GM21526 (cell line): ENCODE measurements around the gene TNFSF13B.
"Not testable (repeated sequence)": the region's sequence is repeated elsewhere in the genome, so short reads cannot be mapped to it uniquely, and the experiment has no call there.

Experiments used
- ATAC-seq: cut with Tn5 transposase; IDR thresholded peaks from one replicate; pipeline ENCODE4 v1.9.1; 2021; ENCODE audit warnings: moderate library complexity; ENCODE audit not compliant: unreplicated experiment, low FRiP score

TNFSF13B gene

DNA sequence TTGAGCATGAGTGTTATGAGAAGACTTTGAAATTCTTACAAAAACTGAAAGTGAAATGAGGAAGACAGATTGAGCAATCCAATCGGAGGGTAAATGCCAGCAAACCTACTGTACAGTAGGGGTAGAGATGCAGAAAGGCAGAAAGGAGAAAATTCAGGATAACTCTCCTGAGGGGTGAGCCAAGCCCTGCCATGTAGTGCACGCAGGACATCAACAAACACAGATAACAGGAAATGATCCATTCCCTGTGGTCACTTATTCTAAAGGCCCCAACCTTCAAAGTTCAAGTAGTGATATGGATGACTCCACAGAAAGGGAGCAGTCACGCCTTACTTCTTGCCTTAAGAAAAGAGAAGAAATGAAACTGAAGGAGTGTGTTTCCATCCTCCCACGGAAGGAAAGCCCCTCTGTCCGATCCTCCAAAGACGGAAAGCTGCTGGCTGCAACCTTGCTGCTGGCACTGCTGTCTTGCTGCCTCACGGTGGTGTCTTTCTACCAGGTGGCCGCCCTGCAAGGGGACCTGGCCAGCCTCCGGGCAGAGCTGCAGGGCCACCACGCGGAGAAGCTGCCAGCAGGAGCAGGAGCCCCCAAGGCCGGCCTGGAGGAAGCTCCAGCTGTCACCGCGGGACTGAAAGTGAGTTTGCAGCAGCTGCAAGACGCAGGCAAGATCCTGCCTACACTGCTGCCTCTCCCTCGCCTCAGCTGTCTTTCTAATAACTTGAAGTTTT lies at the start of gene TNFSF13B:
Gene TNFSF13B (plus strand): TSS at position 118 of the 728 bp plus-strand sequence. CDS start 178 bp downstream, at position 296.
- ATAC-seq, result peak; percentile 73

GRCh38 chr13:108220041-108220440 lies 49.5 kb upstream of the TNFSF13B start:
- ATAC-seq, result no peak

- no peak for ATAC-seq
Observed at GRCh38 chr13:108223687-108224503, 45.6 kb upstream of the TNFSF13B start.

GRCh38 chr13:108225440-108225839 lies 44.1 kb upstream of the TNFSF13B start:
- no peak for ATAC-seq

DNA sequence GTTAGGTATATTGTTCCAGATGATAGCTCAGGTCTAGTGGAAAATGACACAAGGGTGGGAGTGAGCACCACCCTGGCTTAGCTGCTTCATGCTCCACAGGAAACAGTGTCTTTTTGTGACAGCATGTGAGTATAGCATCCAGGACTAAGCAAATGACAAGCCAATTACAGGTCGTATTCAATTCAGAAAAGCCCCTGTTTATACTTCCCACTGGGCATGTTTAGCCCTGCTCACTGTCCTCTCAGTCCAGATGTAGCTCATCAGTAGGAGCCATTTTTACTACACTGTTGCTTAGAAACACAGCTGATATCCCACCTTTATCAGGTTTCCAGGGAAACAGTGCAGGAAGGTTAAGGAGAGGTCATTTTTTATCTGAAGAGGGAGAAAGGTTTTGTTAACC lies 43.3 kb upstream of the TNFSF13B start:
- ATAC-seq, result no peak

DNA sequence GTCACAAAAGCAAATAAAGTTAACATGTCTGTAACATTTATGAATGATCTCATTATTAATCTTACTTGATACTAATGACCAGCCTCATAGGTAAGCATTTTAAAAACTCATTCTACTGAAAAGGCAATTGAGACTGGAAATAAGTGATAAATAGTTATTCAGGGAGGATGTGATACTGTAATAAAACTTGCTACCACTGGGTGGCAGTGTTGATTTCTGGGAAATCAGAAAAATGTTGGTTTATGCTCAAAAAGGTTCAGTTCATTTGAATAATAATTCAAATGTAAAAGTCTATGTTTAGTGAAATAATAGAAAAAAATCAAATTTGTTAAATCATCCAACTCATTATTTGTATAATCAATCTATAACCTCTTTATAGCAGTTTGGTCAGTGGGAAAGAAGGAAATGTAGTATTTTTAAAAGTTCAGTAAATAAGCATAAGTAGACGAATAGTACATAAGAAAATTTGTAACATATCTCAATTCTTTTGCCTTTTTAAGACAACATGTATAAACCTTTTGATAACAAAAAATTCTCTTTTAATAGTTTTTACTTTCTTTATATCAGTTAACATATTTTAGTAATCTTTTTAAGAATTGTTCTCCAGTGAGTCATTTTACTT lies 41.8 kb upstream of the TNFSF13B start:
- no peak for ATAC-seq

DNA sequence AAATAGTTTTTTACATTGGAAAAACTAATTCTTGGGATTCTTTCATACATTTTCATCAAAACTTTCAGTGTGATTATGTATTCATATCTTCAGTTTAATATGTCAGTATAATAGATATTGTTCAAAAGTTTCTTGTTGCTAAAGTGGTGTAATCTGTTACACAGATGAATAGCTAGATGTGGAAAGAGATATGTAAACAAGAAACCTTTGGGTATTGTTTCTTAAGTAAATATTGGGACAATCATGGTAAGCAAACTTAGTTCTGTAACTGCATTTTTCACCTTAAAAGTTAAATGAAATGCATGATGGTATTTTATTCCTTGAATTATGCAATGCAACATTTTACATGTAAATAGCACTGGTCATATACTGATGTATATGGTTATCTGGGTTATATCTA lies 39.1 kb upstream of the TNFSF13B start:
- ATAC-seq, result no peak

DNA sequence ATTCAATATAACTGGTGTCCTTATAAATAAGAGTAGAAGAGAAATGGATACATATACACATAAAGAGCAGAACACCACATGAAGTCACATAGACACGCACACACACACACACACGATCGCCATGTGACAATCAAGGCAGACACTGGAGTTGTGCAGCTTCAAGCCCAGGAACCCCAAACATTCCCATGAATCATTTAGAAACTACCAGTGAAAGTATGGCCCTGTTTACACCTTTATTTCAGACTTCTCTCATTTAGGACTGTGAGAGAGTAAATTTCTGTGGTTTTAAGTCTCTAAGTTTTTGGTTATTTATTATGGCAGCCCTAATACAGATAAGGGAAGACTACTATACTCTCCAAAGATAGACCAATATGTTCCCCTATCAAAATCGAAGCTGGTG lies 20.4 kb upstream of the TNFSF13B start:
- no peak for ATAC-seq

DNA sequence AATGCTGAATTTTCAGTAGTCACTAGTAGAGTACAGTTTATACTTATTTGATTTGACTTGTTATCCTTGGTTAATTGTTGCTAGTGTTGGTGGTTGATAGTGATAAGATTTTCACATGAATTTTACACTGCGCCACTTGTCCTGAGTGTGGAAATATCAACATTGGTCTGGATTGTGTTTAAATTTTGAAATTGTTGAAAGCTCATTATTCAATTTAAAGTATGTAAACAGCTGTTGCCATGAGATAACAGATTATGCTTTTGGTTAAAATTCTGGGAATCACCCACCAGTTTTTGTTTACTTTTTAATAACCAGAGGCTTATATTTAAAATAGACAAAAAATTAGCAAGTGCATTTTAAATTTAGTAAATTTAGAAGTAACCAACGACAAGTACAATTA lies 12.3 kb upstream of the TNFSF13B start:
- no peak for ATAC-seq

DNA sequence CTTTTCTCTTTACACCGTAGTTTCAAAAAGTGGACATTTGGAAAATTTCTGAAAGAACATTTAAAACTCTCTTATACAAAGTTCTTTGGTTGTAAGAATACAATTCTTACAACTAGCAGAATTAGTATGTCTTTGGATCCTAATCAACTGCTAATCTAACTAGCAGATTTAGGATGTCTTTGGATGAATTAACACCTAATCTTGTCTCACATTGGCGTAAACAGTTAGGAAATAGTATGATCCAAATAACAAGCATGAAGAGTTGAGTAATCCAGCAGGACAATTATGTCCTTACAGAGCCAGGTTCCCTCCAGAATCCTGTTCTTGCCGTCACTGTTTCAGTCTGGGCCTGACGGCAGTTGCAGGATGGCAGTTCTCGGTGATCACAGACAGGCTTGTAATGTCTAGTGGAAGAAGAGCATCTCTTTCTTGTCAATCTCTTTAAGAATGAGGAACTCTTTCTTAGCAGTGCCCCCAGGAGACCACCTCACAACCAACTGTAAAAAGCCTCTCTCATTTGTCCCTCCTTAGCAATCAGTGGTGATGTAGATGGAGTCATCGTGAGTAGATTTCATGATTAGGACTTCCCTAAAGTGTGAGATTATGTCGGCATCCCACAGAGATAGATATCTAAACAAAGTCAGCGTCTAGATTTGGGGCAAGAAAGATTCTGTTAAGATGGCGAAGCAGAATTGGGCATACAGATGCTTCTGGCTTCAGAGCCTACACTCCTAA lies 5.7 kb upstream of the TNFSF13B start:
- ATAC-seq, result no peak

GRCh38 chr13:108266321-108266990 lies 3.1 kb upstream of the TNFSF13B start:
- no peak for ATAC-seq

GRCh38 chr13:108267347-108267746 lies 2.2 kb upstream of the TNFSF13B start:
- ATAC-seq, result no peak

- ATAC-seq, result not testable (repeated sequence)
Observed at GRCh38 chr13:108267855-108268254, 1.7 kb upstream of the TNFSF13B start.

DNA sequence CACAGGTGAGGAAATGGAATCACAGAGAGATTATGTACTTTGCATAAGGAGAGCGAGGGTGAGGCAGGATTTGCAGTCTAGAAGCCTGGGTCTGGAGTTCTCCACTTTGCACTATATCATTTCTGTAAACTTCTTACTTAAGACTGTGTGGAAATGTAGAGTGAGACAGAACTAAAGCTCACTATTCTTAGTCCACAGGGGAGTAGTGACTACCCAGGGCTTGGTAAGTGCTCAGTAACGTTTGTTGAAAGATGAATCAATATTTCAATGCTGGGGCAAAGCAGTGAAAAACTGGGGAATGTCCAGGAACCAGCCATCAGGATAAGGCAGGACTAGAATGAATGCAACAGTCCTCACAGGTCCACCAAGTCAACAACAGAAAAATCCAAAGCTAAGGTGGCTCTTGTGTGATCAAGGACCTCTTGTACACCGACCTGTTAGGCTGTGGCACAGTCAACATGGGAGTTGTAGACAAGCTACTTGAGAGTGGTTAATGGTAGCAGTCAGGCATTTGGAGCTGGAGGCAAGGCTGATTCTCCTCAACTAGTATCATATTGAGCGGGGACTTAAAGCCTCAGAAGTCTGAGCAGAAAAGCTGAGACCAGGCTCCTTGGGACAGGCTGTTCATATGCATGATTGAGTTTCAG lies 929 bp upstream of the TNFSF13B start:
- ATAC-seq, result no peak

GRCh38 chr13:108270442-108270841 lies 924 bp downstream of the TNFSF13B start:
- ATAC-seq, result peak; percentile 21

DNA sequence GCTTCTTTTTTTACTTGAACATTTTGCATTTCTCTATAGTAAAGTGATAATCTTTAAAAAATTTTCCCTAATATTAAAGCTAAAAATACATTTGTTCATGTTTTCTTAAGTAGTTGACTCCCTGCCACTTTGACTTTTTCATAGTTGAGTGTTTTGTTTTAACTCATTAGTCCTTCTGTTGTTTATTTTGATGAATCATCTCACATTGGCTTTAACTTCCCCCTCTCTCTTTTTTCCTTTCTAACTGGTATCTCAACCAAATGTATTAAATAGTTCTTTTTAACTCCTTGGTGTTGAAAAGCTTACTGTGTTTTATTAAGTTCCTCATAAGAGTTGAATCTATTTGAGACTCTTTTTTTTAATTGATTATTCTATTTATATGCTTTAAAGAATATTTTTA lies 2.8 kb downstream of the TNFSF13B start:
- ATAC-seq, result no peak

DNA sequence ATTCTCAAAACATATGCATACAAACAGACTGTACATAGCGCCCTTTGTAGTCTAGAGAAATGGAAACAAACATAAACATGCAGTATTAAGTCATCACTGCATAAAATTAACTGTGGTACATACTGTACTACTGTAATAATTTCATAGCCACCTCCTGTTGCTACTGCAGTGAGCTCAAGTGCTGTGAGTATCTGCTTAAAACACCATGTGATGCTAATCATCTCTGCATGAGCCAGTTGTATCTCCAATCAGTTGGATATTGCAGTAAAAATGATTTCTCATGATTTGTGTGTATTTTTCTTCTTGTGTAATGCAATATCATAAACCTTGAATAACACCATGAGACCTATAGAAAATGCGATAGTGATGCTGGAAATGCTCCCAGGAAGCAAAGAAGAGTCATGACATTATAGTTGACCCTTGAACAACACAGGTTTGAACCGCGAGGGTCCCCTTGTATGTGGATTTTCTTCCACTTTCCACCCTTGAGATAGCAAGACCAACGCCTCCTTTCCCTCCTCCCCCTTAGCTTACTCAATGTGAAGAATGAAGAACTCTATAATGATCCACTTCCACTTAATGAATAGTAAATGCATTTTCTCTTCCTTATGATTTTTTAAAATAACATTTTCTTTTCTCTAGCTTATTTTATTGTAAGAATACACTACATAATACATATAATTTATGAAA lies 4.1 kb downstream of the TNFSF13B start:
- ATAC-seq, result no peak

DNA sequence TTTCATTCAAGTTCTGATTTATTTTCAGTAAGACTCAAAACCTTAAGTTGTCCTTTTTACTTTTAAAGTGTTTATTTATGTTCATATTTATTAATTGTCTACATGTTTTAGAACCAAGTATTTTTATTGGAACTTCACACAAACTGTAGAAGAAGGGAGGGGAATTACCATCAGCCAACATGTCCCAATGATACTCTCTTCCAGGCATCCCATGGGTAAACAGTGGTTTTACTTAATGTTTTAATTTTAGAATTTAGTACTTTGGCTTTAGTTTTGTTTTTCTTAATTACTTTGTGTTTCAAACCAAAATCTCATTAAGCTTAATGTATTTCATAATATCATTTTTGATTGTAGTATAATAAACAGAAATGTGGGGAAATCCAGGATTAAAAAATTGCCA lies 5.2 kb downstream of the TNFSF13B start:
- ATAC-seq, result no peak

DNA sequence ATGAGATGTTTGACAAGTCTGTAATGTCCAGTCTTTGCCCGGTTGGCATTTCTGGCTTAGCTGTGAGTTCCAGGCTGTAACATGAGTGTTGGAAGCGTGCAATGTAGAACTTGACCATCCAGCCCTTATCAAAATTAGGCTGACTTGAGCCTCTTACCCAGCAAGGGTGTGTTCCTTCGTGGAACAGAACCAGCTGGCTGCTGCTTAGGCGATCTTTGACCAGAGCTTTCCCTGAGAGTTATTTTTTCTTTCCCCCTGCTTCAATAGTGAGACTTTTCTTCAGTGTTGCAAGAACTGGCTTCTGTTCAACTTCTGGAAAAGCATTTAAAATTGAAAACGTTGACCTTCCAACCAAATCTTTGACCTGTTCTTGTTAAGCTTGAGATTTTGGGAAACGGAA lies 6.5 kb downstream of the TNFSF13B start:
- ATAC-seq, result no peak
